Measurements from ENCODE around the gene ZNF143. TPM values are rescaled to one million over a fixed set of nuclear protein-coding genes. Genes with fewer than 3 reads are reported as not detected.
A peak's percentile ranks its signal among the peaks of the same experiment; 100 is the strongest.

Gene ZNF143
- total and polyA plus RNA-seq, 10 of the 15 experiments (the other 5 are each of a cell fraction or from before 2014, with no cell fraction given) = 13.6 to 48.7 (median 19.4) TPM

- no peak for TF ChIP-seq ELK1 (IDR thresholded peaks at IDR 0.05; ENCODE audit: low read depth, low read length)
- TF ChIP-seq PKNOX1 (IDR thresholded peaks at IDR 0.05) = peak; percentile 82
- no peak for TF ChIP-seq ZNF207 (IDR thresholded peaks at IDR 0.05; ENCODE audit: borderline replicate concordance)
- peak; percentile 61; the same call in 1 of the 2 replicates for TF ChIP-seq MXI1 (IDR thresholded peaks at IDR 0.05; ENCODE audit: low read depth, low read length)
- TF ChIP-seq POLR2A (IDR thresholded peaks at IDR 0.05; ENCODE audit: low read depth, low read length) = no peak
- TF ChIP-seq WRNIP1 (IDR thresholded peaks at IDR 0.05; ENCODE audit: borderline replicate concordance, low read depth, low read length) = no peak
- TF ChIP-seq ZBTB33 (IDR thresholded peaks at IDR 0.05) = no peak
- no peak for TF ChIP-seq SMC3 (IDR thresholded peaks at IDR 0.05; ENCODE audit: borderline replicate concordance, low read length)
- TF ChIP-seq CTCF (IDR thresholded peaks at IDR 0.05 in 2 of 3, conservative IDR thresholded peaks at IDR 0.05 in 1 of 3; ENCODE audit: control insufficient read depth in 2 of 3, extremely low read depth in 1 of 3, insufficient read depth in 1 of 3, low read depth in 3 of 3, low read length in 3 of 3) = no peak
- no peak for TF ChIP-seq BMI1 (IDR thresholded peaks at IDR 0.05; ENCODE audit: borderline replicate concordance)
- no peak for TF ChIP-seq CEBPZ (IDR thresholded peaks at IDR 0.05; ENCODE audit: low read depth, low read length)
- no peak for TF ChIP-seq SREBF2 (IDR thresholded peaks at IDR 0.05; ENCODE audit: low read length)
- TF ChIP-seq SUPT20H (IDR thresholded peaks at IDR 0.05; ENCODE audit: borderline replicate concordance, control insufficient read depth, low read depth, low read length) = no peak
- no peak for TF ChIP-seq SMARCA5 (IDR thresholded peaks at IDR 0.05)
- TF ChIP-seq CHD1 (IDR thresholded peaks at IDR 0.05; ENCODE audit: low read depth, low read length) = no peak
- TF ChIP-seq JUND (IDR thresholded peaks at IDR 0.05; ENCODE audit: low read depth, low read length) = no peak
- no peak for TF ChIP-seq MYC (IDR thresholded peaks at IDR 0.05; ENCODE audit: insufficient read depth, insufficient read length, insufficient replicate concordance, low read length, severe bottlenecking)
- TF ChIP-seq RB1 (IDR thresholded peaks at IDR 0.05; ENCODE audit: borderline replicate concordance) = no peak
- no peak for TF ChIP-seq RAD21 (IDR thresholded peaks at IDR 0.05; ENCODE audit: insufficient read depth, low read depth, low read length)
- TF ChIP-seq CREB1 (IDR thresholded peaks at IDR 0.05; ENCODE audit: low read depth) = peak; percentile 90
- no peak for TF ChIP-seq ZNF622 (IDR thresholded peaks at IDR 0.05)
Observed at GRCh38 chr11:9565822-9566560, 105.2 kb downstream of the ZNF143 start (continued).
